Thyroid gland (tissue), 4 donors: ENCODE data around the gene NCR2. TPM values are rescaled to one million over a fixed set of nuclear protein-coding genes. Genes with fewer than 3 reads are reported as not detected.

Experiments used
- DNase-seq, 2 donors: peaks; one replicate each; pipeline ENCODE4 v3.0.0-alpha.2; 2019
- H3K27ac ChIP-seq, 3 donors: fragments of 200-600 bp; sonication (generic); 1 replicate in 2 of 3; 2 replicates in 1 of 3; pipeline ENCODE4 v1.5.1; 2016 to 2019; ENCODE audit warnings: mild to moderate bottlenecking in 1 of 3, moderate library complexity in 1 of 3
- H3K27me3 ChIP-seq: fragments of 200-600 bp; sonication (generic); one replicate; pipeline ENCODE4 v1.5.1; 2019
- H3K36me3 ChIP-seq, 2 donors: fragments of 200-600 bp; sonication (generic); one replicate each; pipeline ENCODE4 v1.5.1; 2016 to 2019
- H3K4me1 ChIP-seq, 2 donors: fragments of 200-600 bp; sonication (generic); one replicate each; pipeline ENCODE4 v1.5.1; 2017 to 2019
- H3K4me3 ChIP-seq, 3 donors: fragments of 200-600 bp; sonication (generic); replicated peaks in 1 of 3; 1 replicate in 2 of 3; 2 replicates in 1 of 3; pipeline ENCODE4 v1.5.1; 2016; ENCODE audit warnings: mild to moderate bottlenecking in 1 of 3
- H3K9me3 ChIP-seq: fragments of 200-600 bp; sonication (generic); one replicate; pipeline ENCODE4 v1.5.1; 2017
- POLR2A ChIP-seq, 2 donors: fragments of 450-650 bp; IDR thresholded peaks; one replicate each; pipeline ENCODE4 v1.6.1; 2017; ENCODE audit warnings: antibody characterized with exemption in 2 of 2, mild to moderate bottlenecking in 2 of 2, moderate library complexity in 1 of 2
- WGBS, 2 donors: methylation state at CpG; one replicate each; pipeline ENCODE4 v1.1.5; 2017; 5-methylcytosine and 5-hydroxymethylcytosine counted together
- intact Hi-C: fragments of 100-400 bp; cut with DNase I; formaldehyde crosslinking; loops from one replicate; pipeline ENCODE4 v1.15.1; 2023
- total RNA-seq, 4 donors: library from RNA; depleted of rRNA; stranded (reverse); fragments of >200 nt; gene quantifications; one replicate each; pipeline ENCODE4 v1.2.3, GENCODE V29; 2016
- TF ChIP-seq, protein P1 (sequence below), 6 experiments: fragments of 200-600 bp in 3 of 6; fragments of 450-650 bp in 3 of 6; sonication (generic) in 3 of 6; IDR thresholded peaks; one replicate each; pipeline ENCODE4 v1.5.1; 2016 to 2019; ENCODE audit warnings: antibody characterized with exemption in 6 of 6, mild to moderate bottlenecking in 2 of 6, inconsistent platforms in 1 of 6, moderate library complexity in 1 of 6

Gene NCR2
- total RNA-seq, 4 donors from 2014 or later: not detected

GRCh38 chr6:41318654-41319565 is 16.5 kb upstream of the NCR2 start:
- H3K4me1 ChIP-seq: peaks cover 6 to 13% of the 10 kb centered on the region in 2 donors
- peak; percentile 93 to 95 for DNase-seq
- 25 to 27% methylated on average over 29 to 32 of the region's 33 CpGs for WGBS, 2 donors

DNA sequence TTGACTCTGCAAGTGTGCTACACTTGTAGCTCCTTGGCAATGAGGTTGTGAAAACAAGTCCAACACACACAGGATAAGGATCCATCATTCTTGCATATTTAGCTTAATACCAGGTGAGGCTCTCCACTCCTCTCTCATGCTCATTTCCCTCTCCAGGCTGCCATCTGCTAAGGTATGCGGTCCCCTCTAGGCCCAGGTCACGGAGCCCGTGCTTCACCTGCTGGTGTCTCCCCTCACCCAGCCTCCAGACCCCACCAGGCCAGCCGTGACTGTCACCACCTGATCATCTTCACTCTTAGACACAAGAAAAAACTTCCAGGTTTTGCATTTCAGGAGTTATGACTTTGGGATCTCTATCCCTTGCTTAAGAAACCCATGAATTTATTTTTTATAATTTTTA is 14.2 kb upstream of the NCR2 start:
- Histone ChIP-seq H3K4me3 (no peak overlapping the region), H3K27ac (no peak overlapping the region), H3K27me3 (no peaks in the 10 kb centered on the region), H3K4me1 (peaks cover 6 to 13% of the 10 kb centered on the region in 2 donors), H3K9me3 (no peaks in the 10 kb centered on the region), H3K36me3 (no peaks in the 10 kb centered on the region)
- intact Hi-C loops: no loop called here
- TF ChIP-seq, protein P1, sequence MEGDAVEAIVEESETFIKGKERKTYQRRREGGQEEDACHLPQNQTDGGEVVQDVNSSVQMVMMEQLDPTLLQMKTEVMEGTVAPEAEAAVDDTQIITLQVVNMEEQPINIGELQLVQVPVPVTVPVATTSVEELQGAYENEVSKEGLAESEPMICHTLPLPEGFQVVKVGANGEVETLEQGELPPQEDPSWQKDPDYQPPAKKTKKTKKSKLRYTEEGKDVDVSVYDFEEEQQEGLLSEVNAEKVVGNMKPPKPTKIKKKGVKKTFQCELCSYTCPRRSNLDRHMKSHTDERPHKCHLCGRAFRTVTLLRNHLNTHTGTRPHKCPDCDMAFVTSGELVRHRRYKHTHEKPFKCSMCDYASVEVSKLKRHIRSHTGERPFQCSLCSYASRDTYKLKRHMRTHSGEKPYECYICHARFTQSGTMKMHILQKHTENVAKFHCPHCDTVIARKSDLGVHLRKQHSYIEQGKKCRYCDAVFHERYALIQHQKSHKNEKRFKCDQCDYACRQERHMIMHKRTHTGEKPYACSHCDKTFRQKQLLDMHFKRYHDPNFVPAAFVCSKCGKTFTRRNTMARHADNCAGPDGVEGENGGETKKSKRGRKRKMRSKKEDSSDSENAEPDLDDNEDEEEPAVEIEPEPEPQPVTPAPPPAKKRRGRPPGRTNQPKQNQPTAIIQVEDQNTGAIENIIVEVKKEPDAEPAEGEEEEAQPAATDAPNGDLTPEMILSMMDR (IDR thresholded peaks at IDR 0.05): no peak
- no peak for TF ChIP-seq POLR2A (IDR thresholded peaks at IDR 0.05)
- 83 to 94% methylated on average over 4 of the region's 4 CpGs for WGBS, 2 donors
- no peak for DNase-seq

More at GRCh38 chr6:41318654-41319565, 16.5 kb upstream of the NCR2 start:
- H3K4me3 ChIP-seq: peak overlapping the region in 2 of 3 donors; percentile 9 to 25
- H3K27ac ChIP-seq: peak overlapping the region; percentile 61 to 66 (median 63)
- no peaks in the 10 kb centered on the region for H3K36me3 ChIP-seq
- intact Hi-C loops: loop anchor here (5.0 kb wide), 1 partner anchor 42 kb away; no protein-coding TSS in a partner anchor
- TF ChIP-seq POLR2A (IDR thresholded peaks at IDR 0.05): peak in 1 of 2 donors; percentile 20
- TF ChIP-seq, protein P1 (IDR thresholded peaks at IDR 0.05): peak; percentile 99 to 100 (median 99)
- no peaks in the 10 kb centered on the region for H3K27me3 ChIP-seq
- no peaks in the 10 kb centered on the region for H3K9me3 ChIP-seq

DNA sequence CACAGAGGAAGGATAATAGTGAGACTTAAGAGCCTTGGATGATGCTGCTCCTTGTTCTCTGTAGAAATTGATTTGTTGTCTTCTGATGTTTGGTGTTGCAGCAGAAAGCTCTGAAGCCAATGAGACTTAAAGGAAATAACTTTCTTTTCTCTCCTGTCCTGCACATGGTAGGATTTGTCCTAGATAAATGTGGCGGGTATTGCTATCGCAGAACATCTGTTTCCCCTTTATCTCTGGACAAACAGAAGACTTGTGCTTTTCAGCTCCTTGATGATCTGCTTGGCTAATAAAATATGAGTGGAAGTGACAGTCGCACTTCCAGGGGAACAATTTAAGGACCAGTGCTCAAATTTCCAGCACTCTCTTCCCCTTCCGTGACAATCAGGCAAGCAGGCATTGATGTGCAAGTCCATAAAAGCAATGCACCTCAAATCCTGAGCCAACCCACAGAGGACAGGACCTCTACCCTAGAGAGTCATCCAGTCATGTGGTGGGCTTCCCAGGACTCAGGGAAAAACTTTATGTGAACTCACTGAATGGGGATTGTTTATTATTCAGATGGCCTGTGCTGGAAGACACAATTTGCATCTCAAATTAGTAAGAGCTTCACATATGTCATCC is 9.9 kb upstream of the NCR2 start:
- intact Hi-C loops: no loop called here
- 80 to 85% methylated on average over 4 of the region's 4 CpGs for WGBS, 2 donors
- no peak for DNase-seq
- H3K4me3 ChIP-seq: no peak overlapping the region
- H3K4me1 ChIP-seq: no peaks in the 10 kb centered on the region
- no peaks in the 10 kb centered on the region for H3K27me3 ChIP-seq
- H3K9me3 ChIP-seq: no peaks in the 10 kb centered on the region
- no peak for TF ChIP-seq POLR2A (IDR thresholded peaks at IDR 0.05)
- TF ChIP-seq, protein P1 (IDR thresholded peaks at IDR 0.05): no peak
- H3K27ac ChIP-seq: no peak overlapping the region
- no peaks in the 10 kb centered on the region for H3K36me3 ChIP-seq

DNA sequence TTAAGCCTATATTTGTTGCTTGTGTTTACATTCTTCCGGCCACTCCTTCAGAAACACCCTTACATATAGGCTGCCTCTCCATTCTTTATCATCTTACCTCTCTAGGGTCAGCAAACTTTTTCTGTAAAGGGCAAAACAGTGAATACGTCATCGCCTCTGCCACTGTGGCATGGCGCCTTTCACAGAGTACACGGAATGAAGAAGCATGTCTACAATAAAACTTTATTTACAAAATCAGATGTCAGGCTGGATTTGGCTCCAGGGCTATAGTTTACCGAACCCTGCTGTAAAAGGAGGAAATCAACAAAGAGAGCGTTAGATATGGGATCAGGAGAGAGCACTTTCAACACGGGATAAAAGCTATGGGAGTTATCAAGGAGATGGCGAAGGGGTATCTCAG is 9.3 kb upstream of the NCR2 start:
- TF ChIP-seq, protein P1 (IDR thresholded peaks at IDR 0.05): no peak
- TF ChIP-seq POLR2A (IDR thresholded peaks at IDR 0.05): no peak
- no peak overlapping the region for H3K4me3 ChIP-seq
- H3K9me3 ChIP-seq: no peaks in the 10 kb centered on the region
- no peak for DNase-seq
- H3K4me1 ChIP-seq: no peaks in the 10 kb centered on the region
- H3K27ac ChIP-seq: no peak overlapping the region
- no peaks in the 10 kb centered on the region for H3K36me3 ChIP-seq
- 79 to 80% methylated on average over 9 of the region's 9 CpGs for WGBS, 2 donors
- intact Hi-C loops: no loop called here
- no peaks in the 10 kb centered on the region for H3K27me3 ChIP-seq

DNA sequence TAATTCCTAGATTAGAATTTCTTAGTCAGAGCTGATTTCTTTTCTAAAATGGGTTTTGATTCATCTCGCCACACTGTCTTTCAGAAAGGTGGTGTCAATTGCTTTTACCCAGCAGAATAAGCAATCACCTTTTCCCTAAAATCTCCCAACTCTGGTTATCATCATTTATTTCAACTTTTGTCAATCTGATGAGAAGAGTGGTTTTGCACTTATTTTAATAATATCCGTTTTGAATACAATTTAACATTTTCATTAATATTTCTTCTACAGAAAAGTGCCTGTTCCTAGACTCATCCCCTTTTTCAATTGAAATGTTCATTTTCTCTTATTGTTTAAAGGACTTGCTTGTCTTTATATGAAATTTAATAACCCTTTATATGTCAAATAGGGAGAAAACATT is 8.2 kb upstream of the NCR2 start:
- WGBS, 2 donors: 79 to 82% methylated on average over 2 of the region's 2 CpGs
- no peaks in the 10 kb centered on the region for H3K4me1 ChIP-seq

More for the DNA sequence above, 8.2 kb upstream of the NCR2 start:
- Histone ChIP-seq H3K27me3 (no peaks in the 10 kb centered on the region), H3K36me3 (no peaks in the 10 kb centered on the region), H3K4me3 (no peak overlapping the region), H3K27ac (no peak overlapping the region), H3K9me3 (no peaks in the 10 kb centered on the region)
- no peak for DNase-seq
- TF ChIP-seq, protein P1 (IDR thresholded peaks at IDR 0.05): no peak
- TF ChIP-seq POLR2A (IDR thresholded peaks at IDR 0.05): no peak
- intact Hi-C loops: no loop called here
